ENCODE results near the gene C1orf198. TPM values are rescaled to one million over a fixed set of nuclear protein-coding genes. Genes with fewer than 3 reads are reported as not detected.

The C1orf198 gene
- total RNA-seq, 1 donor from 2014 or later, result 168 TPM

- no peak for DNase-seq (ENCODE audit: low read depth)
These were observed 25.7 kb upstream of the C1orf198 start for GRCh38 chr1:230894032-230894431.

GRCh38 chr1:230892018-230892491 lies 23.7 kb upstream of the C1orf198 start:
- no peak for DNase-seq (ENCODE audit: low read depth)

GRCh38 chr1:230891413-230891812 lies 23.1 kb upstream of the C1orf198 start:
- DNase-seq (ENCODE audit: low read depth), result no peak

GRCh38 chr1:230884646-230885045 lies 16.3 kb upstream of the C1orf198 start:
- no peak for DNase-seq (ENCODE audit: low read depth)

GRCh38 chr1:230883967-230884366 lies 15.6 kb upstream of the C1orf198 start:
- no peak for DNase-seq (ENCODE audit: low read depth)

GRCh38 chr1:230879778-230880177 lies 11.5 kb upstream of the C1orf198 start:
- DNase-seq (ENCODE audit: low read depth), result no peak

GRCh38 chr1:230878591-230878990 lies 10.3 kb upstream of the C1orf198 start:
- peak; percentile 53 for DNase-seq (ENCODE audit: low read depth)

- DNase-seq (ENCODE audit: low read depth), result no peak
These were observed 9.7 kb upstream of the C1orf198 start for GRCh38 chr1:230877924-230878590.

GRCh38 chr1:230877146-230877923 lies 9.0 kb upstream of the C1orf198 start:
- DNase-seq (ENCODE audit: low read depth), result peak; percentile 52

GRCh38 chr1:230876660-230877059 lies 8.3 kb upstream of the C1orf198 start:
- no peak for DNase-seq (ENCODE audit: low read depth)

- DNase-seq (ENCODE audit: low read depth), result no peak
These were observed 7.0 kb upstream of the C1orf198 start for GRCh38 chr1:230875370-230875769.

GRCh38 chr1:230870916-230871315 lies 2.6 kb upstream of the C1orf198 start:
- no peak for DNase-seq (ENCODE audit: low read depth)

GRCh38 chr1:230869500-230869899 lies 1.2 kb upstream of the C1orf198 start:
- peak; percentile 44 for DNase-seq (ENCODE audit: low read depth)

- DNase-seq (ENCODE audit: low read depth), result peak; percentile 67
These were observed 540 bp upstream of the C1orf198 start for GRCh38 chr1:230868736-230869385.

GRCh38 chr1:230867101-230867902 lies 1.0 kb downstream of the C1orf198 start:
- no peak for DNase-seq (ENCODE audit: low read depth)

- DNase-seq (ENCODE audit: low read depth), result peak; percentile 49
These were observed 1.9 kb downstream of the C1orf198 start for GRCh38 chr1:230866171-230867070.

- DNase-seq (ENCODE audit: low read depth), result no peak
These were observed 3.1 kb downstream of the C1orf198 start for GRCh38 chr1:230865062-230865817.

- DNase-seq (ENCODE audit: low read depth), result no peak
These were observed 3.9 kb downstream of the C1orf198 start for GRCh38 chr1:230864441-230864840.

- DNase-seq (ENCODE audit: low read depth), result no peak
These were observed 4.9 kb downstream of the C1orf198 start for GRCh38 chr1:230863449-230863848.
